Gastrocnemius medialis (tissue), 4 donors: Measurements from ENCODE around the gene NTRK1.

Experiments used
- POLR2A ChIP-seq, 2 donors: fragments of 450-650 bp; IDR thresholded peaks; one replicate each; pipeline ENCODE4 v1.6.1; 2017; ENCODE audit warnings: antibody characterized with exemption in 2 of 2, mild to moderate bottlenecking in 2 of 2, moderate library complexity in 2 of 2
- TF ChIP-seq, protein P1 (sequence below), 5 experiments: fragments of 450-650 bp in 3 of 5; fragments of 200-600 bp in 2 of 5; sonication (generic) in 2 of 5; IDR thresholded peaks in 4 of 5; conservative IDR thresholded peaks in 1 of 5; 1 replicate in 4 of 5; 2 replicates in 1 of 5; pipeline ENCODE4 v1.5.1; 2016 to 2019; ENCODE audit warnings: antibody characterized with exemption in 5 of 5, mild to moderate bottlenecking in 3 of 5, moderate library complexity in 3 of 5

DNA sequence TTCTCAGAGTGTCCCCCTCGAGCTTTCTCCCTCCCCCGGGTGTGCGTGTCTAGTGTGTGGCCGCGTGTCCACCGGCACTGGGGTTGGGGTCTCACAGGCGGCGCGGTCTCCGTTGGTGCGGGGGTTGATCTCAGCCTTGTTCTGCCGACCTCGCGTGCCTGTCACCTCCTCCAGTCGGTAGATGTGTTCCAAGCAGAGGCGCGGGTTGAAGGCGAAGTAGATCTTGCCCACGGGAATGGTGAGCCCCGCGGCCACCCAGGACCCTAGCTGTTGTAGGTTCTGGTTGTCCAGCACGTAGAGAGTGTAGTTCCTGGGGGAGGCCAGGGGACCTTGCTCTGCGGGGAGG, 11.5 kb upstream of the NTRK1 start:
- TF ChIP-seq, protein P1, sequence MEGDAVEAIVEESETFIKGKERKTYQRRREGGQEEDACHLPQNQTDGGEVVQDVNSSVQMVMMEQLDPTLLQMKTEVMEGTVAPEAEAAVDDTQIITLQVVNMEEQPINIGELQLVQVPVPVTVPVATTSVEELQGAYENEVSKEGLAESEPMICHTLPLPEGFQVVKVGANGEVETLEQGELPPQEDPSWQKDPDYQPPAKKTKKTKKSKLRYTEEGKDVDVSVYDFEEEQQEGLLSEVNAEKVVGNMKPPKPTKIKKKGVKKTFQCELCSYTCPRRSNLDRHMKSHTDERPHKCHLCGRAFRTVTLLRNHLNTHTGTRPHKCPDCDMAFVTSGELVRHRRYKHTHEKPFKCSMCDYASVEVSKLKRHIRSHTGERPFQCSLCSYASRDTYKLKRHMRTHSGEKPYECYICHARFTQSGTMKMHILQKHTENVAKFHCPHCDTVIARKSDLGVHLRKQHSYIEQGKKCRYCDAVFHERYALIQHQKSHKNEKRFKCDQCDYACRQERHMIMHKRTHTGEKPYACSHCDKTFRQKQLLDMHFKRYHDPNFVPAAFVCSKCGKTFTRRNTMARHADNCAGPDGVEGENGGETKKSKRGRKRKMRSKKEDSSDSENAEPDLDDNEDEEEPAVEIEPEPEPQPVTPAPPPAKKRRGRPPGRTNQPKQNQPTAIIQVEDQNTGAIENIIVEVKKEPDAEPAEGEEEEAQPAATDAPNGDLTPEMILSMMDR (IDR thresholded peaks at IDR 0.05 in 4 of 5, conservative IDR thresholded peaks at IDR 0.05 in 1 of 5), result no peak
- no peak for TF ChIP-seq POLR2A (IDR thresholded peaks at IDR 0.05)
